Stimulated activated CD4-positive, alpha-beta T cell treated with anti-CD3 and anti-CD28 coated beads, TNF-alpha, amount 100 ng/mL, for 48 hours (primary cell): Measurements from ENCODE around the gene LEMD1.
"Not testable (repeated sequence)": the region's sequence is repeated elsewhere in the genome, so short reads cannot be mapped to it uniquely, and the experiment has no call there.

Experiments
- DNase-seq, 3 donors: peaks; one replicate each; pipeline ENCODE4 v3.0.0-alpha.2; 2020; ENCODE audit warnings: low read depth in 3 of 3

LEMD1 gene

GRCh38 chr1:205447457-205448341, 25.8 kb upstream of the LEMD1 start:
- DNase-seq = no peak

GRCh38 chr1:205446828-205447227, 25.0 kb upstream of the LEMD1 start:
- DNase-seq = no peak

GRCh38 chr1:205445646-205445935, 23.7 kb upstream of the LEMD1 start:
- DNase-seq = no peak

GRCh38 chr1:205444931-205445645, 23.2 kb upstream of the LEMD1 start:
- DNase-seq = no peak

- no peak for DNase-seq
These were observed 22.6 kb upstream of the LEMD1 start for GRCh38 chr1:205444300-205444930.

- no peak for DNase-seq
These were observed 21.9 kb upstream of the LEMD1 start for GRCh38 chr1:205443585-205444299.

GRCh38 chr1:205442051-205442725, 20.3 kb upstream of the LEMD1 start:
- no peak for DNase-seq

GRCh38 chr1:205441716-205442050, 19.8 kb upstream of the LEMD1 start:
- DNase-seq = no peak

GRCh38 chr1:205441318-205441633, 19.4 kb upstream of the LEMD1 start:
- no peak for DNase-seq

- peak; percentile 41 to 66 (median 41) for DNase-seq
These were observed 18.8 kb upstream of the LEMD1 start for GRCh38 chr1:205440476-205441317.

- no peak for DNase-seq
These were observed 18.2 kb upstream of the LEMD1 start for GRCh38 chr1:205440121-205440475.

GRCh38 chr1:205438213-205439158, 16.6 kb upstream of the LEMD1 start:
- DNase-seq = no peak

GRCh38 chr1:205437570-205437969, 15.7 kb upstream of the LEMD1 start:
- no peak for DNase-seq

GRCh38 chr1:205436776-205437410, 15.0 kb upstream of the LEMD1 start:
- DNase-seq = no peak

- DNase-seq = no peak
These were observed 14.0 kb upstream of the LEMD1 start for GRCh38 chr1:205435578-205436573.

GRCh38 chr1:205434738-205435137, 12.9 kb upstream of the LEMD1 start:
- no peak for DNase-seq

- DNase-seq = not testable (repeated sequence)
These were observed 10.8 kb upstream of the LEMD1 start for GRCh38 chr1:205432692-205433091.

GRCh38 chr1:205432116-205432515, 10.3 kb upstream of the LEMD1 start:
- DNase-seq = no peak
